CD4-positive, alpha-beta T cell (primary cell): ENCODE data around the gene SPECC1L. TPM values are rescaled to one million over a fixed set of nuclear protein-coding genes. Genes with fewer than 3 reads are reported as not detected.

Experiments used
- ATAC-seq: fragments of 200-7000 bp; cut with Tn5 transposase; one replicate; pipeline ENCODE4 v1.10.0; 2022; ENCODE audit warnings: mild to moderate bottlenecking; ENCODE audit not compliant: poor library complexity
- CTCF ChIA-PET: fragments of 350-600 bp; sonication (Branson Sonifier 250); formaldehyde crosslinking; loops from one replicate; lab custom pipeline; 2021; ENCODE audit warnings: antibody characterized with exemption, inconsistent platforms; lab: Charles Lee
- POLR2A ChIA-PET: fragments of 350-600 bp; sonication (Branson Sonifier 250); formaldehyde crosslinking; loops from one replicate; lab custom pipeline; 2021; ENCODE audit warnings: antibody characterized with exemption, inconsistent platforms; lab: Charles Lee
- DNase-seq, 14 experiments: peaks; one replicate each; pipeline ENCODE4 v3.0.0-alpha.2; 2013 to 2020; ENCODE audit warnings: mixed read lengths in 2 of 14
- H3K27ac ChIP-seq, 2 donors: one replicate each; pipeline versions ENCODE4 v1.5.1 to v1.7.0; 2013; ENCODE audit warnings: low read length in 2 of 2, low read depth in 1 of 2, mild to moderate bottlenecking in 1 of 2
- H3K27me3 ChIP-seq, 2 experiments: 1 replicate in 1 of 2; 2 replicates in 1 of 2; pipeline versions ENCODE4 v1.6.1 to v1.7.0; 2013; ENCODE audit warnings: low read length in 2 of 2, control low read depth in 1 of 2, mild to moderate bottlenecking in 1 of 2, moderate library complexity in 1 of 2; ENCODE audit not compliant: insufficient read depth in 2 of 2, control insufficient read depth in 1 of 2
- H3K36me3 ChIP-seq: one replicate; pipeline ENCODE4 v1.6.1; 2013; ENCODE audit warnings: low read length, control low read depth; ENCODE audit not compliant: insufficient read depth
- H3K4me1 ChIP-seq: one replicate; pipeline ENCODE4 v1.6.1; 2013; ENCODE audit warnings: low read length, control low read depth; ENCODE audit not compliant: insufficient read depth
- H3K4me3 ChIP-seq: one replicate; pipeline ENCODE4 v1.5.1; 2013; ENCODE audit warnings: mild to moderate bottlenecking, low read length, moderate library complexity
- H3K9me3 ChIP-seq, 2 experiments: 1 replicate in 1 of 2; 2 replicates in 1 of 2; pipeline versions ENCODE4 v1.6.1 to v1.7.0; 2013; ENCODE audit warnings: low read length in 2 of 2, mild to moderate bottlenecking in 2 of 2, control low read depth in 1 of 2, moderate library complexity in 1 of 2; ENCODE audit not compliant: control insufficient read depth in 1 of 2, insufficient read depth in 1 of 2
- H3K27ac Mint-ChIP-seq: one replicate; pipeline ENCODE4 v1.8.0; 2020; ENCODE audit warnings: mixed read lengths
- H3K27me3 Mint-ChIP-seq: one replicate; pipeline ENCODE4 v1.8.0; 2021; ENCODE audit warnings: mixed read lengths
- H3K36me3 Mint-ChIP-seq: one replicate; pipeline ENCODE4 v1.8.0; 2021; ENCODE audit warnings: low read depth, mixed read lengths
- H3K4me1 Mint-ChIP-seq: one replicate; pipeline ENCODE4 v1.8.0; 2021; ENCODE audit warnings: low read depth, mixed read lengths
- H3K4me3 Mint-ChIP-seq: one replicate; pipeline ENCODE4 v1.8.0; 2020; ENCODE audit warnings: mild to moderate bottlenecking, mixed read lengths
- H3K9me3 Mint-ChIP-seq: one replicate; pipeline ENCODE4 v1.8.0; 2020; ENCODE audit warnings: mixed read lengths
- intact Hi-C, 2 experiments: fragments of 100-400 bp; cut with DNase I in 1 of 2; cut with micrococcal nuclease in 1 of 2; formaldehyde crosslinking; loops; one replicate each; pipeline versions ENCODE4 v1.15.1 to v1.9.0; 2023 to 2025; cut with DNase I, micrococcal nuclease
- total RNA-seq, 174 experiments: library from RNA in 2 of 174; stranded (reverse) in 2 of 174; gene quantifications; one replicate each; pipeline ENCODE4 v1.2.3 and lab custom pipeline; 2021 to 2026
- TF ChIP-seq, protein P1 (sequence below): fragments of 200-600 bp; IDR thresholded peaks from one replicate; pipeline ENCODE4 v1.8.0; 2022; ENCODE audit warnings: antibody characterized with exemption, mild to moderate bottlenecking

Gene SPECC1L
- total RNA-seq, 2 experiments from 2014 or later: 27.5 to 31.8 TPM

GRCh38 chr22:24333301-24333700 lies 62.7 kb downstream of the SPECC1L start:
- Mint-ChIP-seq H3K4me1 (peaks cover 22% of the 10 kb centered on the region), H3K4me3 (no peak overlapping the region), H3K27ac (no peak overlapping the region), H3K9me3 (no peaks in the 10 kb centered on the region), H3K27me3 (no peaks in the 10 kb centered on the region), H3K36me3 (peaks cover 75% of the 10 kb centered on the region)
- CTCF ChIA-PET: no interaction called here
- TF ChIP-seq, protein P1, sequence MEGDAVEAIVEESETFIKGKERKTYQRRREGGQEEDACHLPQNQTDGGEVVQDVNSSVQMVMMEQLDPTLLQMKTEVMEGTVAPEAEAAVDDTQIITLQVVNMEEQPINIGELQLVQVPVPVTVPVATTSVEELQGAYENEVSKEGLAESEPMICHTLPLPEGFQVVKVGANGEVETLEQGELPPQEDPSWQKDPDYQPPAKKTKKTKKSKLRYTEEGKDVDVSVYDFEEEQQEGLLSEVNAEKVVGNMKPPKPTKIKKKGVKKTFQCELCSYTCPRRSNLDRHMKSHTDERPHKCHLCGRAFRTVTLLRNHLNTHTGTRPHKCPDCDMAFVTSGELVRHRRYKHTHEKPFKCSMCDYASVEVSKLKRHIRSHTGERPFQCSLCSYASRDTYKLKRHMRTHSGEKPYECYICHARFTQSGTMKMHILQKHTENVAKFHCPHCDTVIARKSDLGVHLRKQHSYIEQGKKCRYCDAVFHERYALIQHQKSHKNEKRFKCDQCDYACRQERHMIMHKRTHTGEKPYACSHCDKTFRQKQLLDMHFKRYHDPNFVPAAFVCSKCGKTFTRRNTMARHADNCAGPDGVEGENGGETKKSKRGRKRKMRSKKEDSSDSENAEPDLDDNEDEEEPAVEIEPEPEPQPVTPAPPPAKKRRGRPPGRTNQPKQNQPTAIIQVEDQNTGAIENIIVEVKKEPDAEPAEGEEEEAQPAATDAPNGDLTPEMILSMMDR: no peak
- Histone ChIP-seq H3K27ac (no peak overlapping the region), H3K27me3 (no peaks in the 10 kb centered on the region), H3K36me3 (peaks cover 58% of the 10 kb centered on the region), H3K4me3 (no peak overlapping the region), H3K9me3 (no peaks in the 10 kb centered on the region), H3K4me1 (peaks cover 4% of the 10 kb centered on the region)
- intact Hi-C loops: no loop called here
- POLR2A ChIA-PET: no interaction called here
- ATAC-seq (no peak), DNase-seq (no peak)

DNA sequence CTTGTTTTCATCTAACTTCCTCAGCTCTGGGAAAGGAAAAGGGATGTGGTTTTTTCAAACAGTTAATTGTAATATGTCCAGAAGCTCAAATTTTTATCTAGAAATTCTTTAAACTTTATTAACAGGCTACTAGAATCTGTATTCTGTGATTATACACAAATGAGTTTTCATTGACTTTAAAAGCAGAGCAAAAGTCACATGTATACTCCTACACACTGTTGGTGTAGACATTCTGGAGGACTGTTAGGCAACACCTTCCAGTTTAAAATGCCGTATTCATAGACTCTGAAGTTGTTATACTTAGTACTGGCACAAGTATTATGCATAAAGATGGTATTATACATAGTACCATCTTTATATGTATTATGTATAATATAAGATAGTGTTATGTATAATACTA lies 64.9 kb downstream of the SPECC1L start:
- ChIA-PET POLR2A (no interaction called here), CTCF (no interaction called here)
- TF ChIP-seq, protein P1: no peak

GRCh38 chr22:24337894-24338645 lies 67.4 kb downstream of the SPECC1L start:
- POLR2A ChIA-PET: no interaction called here
- Histone ChIP-seq H3K4me1 (no peaks in the 10 kb centered on the region), H3K27me3 (no peaks in the 10 kb centered on the region), H3K36me3 (peaks cover 70% of the 10 kb centered on the region), H3K4me3 (no peak overlapping the region), H3K9me3 (no peaks in the 10 kb centered on the region), H3K27ac (no peak overlapping the region)
- Mint-ChIP-seq H3K27me3 (no peaks in the 10 kb centered on the region), H3K27ac (no peak overlapping the region), H3K36me3 (peaks cover 72% of the 10 kb centered on the region), H3K4me3 (no peak overlapping the region), H3K9me3 (no peaks in the 10 kb centered on the region), H3K4me1 (peaks cover 9% of the 10 kb centered on the region)
- TF ChIP-seq, protein P1: no peak
- CTCF ChIA-PET: no interaction called here
- ATAC-seq: no peak
- DNase-seq: no peak
- intact Hi-C loops: no loop called here

More for the DNA sequence above, 64.9 kb downstream of the SPECC1L start:
- H3K9me3 Mint-ChIP-seq: no peaks in the 10 kb centered on the region
- ATAC-seq (no peak), DNase-seq (no peak)
- H3K4me1 ChIP-seq: no peaks in the 10 kb centered on the region
- H3K36me3 Mint-ChIP-seq: peaks cover 70% of the 10 kb centered on the region
- intact Hi-C loops: no loop called here
- no peak overlapping the region for H3K27ac Mint-ChIP-seq
- no peaks in the 10 kb centered on the region for H3K9me3 ChIP-seq
- peaks cover 9% of the 10 kb centered on the region for H3K4me1 Mint-ChIP-seq
- no peaks in the 10 kb centered on the region for H3K27me3 Mint-ChIP-seq
- H3K4me3 Mint-ChIP-seq: no peak overlapping the region
- peaks cover 63% of the 10 kb centered on the region for H3K36me3 ChIP-seq
- H3K4me3 ChIP-seq: no peak overlapping the region
- no peaks in the 10 kb centered on the region for H3K27me3 ChIP-seq
- H3K27ac ChIP-seq: no peak overlapping the region
